Nephron progenitor cell (in vitro differentiated cells): ENCODE data around the gene SGPL1.
A peak's percentile ranks its signal among the peaks of the same experiment; 100 is the strongest.

Experiments used
- DNase-seq: peaks from one replicate; pipeline ENCODE4 v3.0.0; 2021
- H3K27ac Mint-ChIP-seq: 2 replicates; pipeline ENCODE4 v1.8.0; 2021; ENCODE audit warnings: mild to moderate bottlenecking, moderate library complexity, mixed read lengths
- H3K27me3 Mint-ChIP-seq: 2 replicates; pipeline ENCODE4 v1.8.0; 2021; ENCODE audit warnings: mild to moderate bottlenecking, low read depth, mixed read lengths; ENCODE audit not compliant: poor library complexity
- H3K36me3 Mint-ChIP-seq: 2 replicates; pipeline ENCODE4 v1.8.0; 2021; ENCODE audit warnings: low read depth, mixed read lengths
- H3K4me1 Mint-ChIP-seq: 2 replicates; pipeline ENCODE4 v1.8.0; 2021; ENCODE audit warnings: mixed read lengths
- H3K4me3 Mint-ChIP-seq: 2 replicates; pipeline ENCODE4 v1.8.0; 2021; ENCODE audit warnings: mild to moderate bottlenecking, moderate library complexity, mixed read lengths
- H3K9me3 Mint-ChIP-seq: 2 replicates; pipeline ENCODE4 v1.8.0; 2021; ENCODE audit warnings: mild to moderate bottlenecking, moderate library complexity, mixed read lengths
- TF ChIP-seq, protein P1 (sequence below): fragments of 200-600 bp; sonication (generic); IDR thresholded peaks from 2 replicates; pipeline ENCODE4 v1.5.0; 2021; ENCODE audit warnings: antibody characterized with exemption

SGPL1 gene

DNA sequence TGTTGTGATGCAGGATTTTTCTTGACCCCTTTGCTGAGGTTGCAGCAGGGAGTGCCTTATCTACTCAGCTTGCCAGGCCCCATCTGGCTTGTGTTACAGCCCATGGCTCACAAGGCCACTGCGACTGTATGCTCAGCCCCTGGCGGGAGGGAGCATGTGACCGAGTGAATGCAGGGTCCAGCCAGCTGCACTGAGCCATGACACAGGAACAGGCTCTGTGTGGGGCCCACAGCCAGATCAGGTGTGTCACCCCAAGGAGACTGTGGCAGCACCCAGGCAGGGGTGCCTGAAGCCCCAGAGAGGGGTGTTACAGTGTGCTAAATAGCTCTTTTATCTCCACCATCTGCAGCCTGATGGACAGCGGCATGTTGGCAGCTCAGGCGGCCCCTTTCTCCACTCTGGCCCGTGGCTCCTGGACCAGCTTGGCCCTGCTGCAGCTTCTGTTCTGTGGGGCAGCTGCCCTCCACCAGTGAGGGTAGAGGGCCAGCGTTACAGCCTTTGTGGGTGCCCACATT is 75.2 kb downstream of the SGPL1 start:
- Mint-ChIP-seq H3K36me3 (peaks cover 5% of the 10 kb centered on the region), H3K4me1 (peaks cover 57% of the 10 kb centered on the region), H3K4me3 (no peak overlapping the region), H3K9me3 (no peaks in the 10 kb centered on the region), H3K27me3 (peaks cover 7% of the 10 kb centered on the region), H3K27ac (no peak overlapping the region)
- DNase-seq, result peak; percentile 55
- TF ChIP-seq, protein P1, sequence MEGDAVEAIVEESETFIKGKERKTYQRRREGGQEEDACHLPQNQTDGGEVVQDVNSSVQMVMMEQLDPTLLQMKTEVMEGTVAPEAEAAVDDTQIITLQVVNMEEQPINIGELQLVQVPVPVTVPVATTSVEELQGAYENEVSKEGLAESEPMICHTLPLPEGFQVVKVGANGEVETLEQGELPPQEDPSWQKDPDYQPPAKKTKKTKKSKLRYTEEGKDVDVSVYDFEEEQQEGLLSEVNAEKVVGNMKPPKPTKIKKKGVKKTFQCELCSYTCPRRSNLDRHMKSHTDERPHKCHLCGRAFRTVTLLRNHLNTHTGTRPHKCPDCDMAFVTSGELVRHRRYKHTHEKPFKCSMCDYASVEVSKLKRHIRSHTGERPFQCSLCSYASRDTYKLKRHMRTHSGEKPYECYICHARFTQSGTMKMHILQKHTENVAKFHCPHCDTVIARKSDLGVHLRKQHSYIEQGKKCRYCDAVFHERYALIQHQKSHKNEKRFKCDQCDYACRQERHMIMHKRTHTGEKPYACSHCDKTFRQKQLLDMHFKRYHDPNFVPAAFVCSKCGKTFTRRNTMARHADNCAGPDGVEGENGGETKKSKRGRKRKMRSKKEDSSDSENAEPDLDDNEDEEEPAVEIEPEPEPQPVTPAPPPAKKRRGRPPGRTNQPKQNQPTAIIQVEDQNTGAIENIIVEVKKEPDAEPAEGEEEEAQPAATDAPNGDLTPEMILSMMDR, result no peak

DNA sequence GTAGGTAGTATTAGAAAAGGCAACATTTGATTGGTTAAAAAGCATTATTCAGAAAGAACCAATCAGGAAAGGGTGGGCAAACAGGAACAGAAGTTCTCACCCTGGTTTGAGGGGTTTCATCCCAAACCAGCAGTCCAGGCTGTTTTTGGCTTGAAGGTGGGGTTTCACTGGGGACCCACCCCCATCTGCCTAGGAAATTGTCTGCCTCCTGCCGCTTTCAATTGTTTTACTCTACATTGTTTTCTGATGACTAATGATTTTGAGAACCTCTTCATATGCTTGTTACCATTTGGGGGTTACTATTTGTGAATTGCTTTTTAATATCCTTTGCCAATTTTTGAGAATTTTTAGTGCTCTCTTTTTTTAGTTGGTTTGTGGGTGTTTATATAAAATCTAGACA is 75.9 kb downstream of the SGPL1 start:
- Mint-ChIP-seq H3K4me1 (peaks cover 52% of the 10 kb centered on the region), H3K27ac (no peak overlapping the region), H3K36me3 (no peaks in the 10 kb centered on the region), H3K4me3 (no peak overlapping the region), H3K9me3 (peaks cover 2% of the 10 kb centered on the region), H3K27me3 (peaks cover 7% of the 10 kb centered on the region)
- TF ChIP-seq, protein P1, result no peak
- no peak for DNase-seq

DNA sequence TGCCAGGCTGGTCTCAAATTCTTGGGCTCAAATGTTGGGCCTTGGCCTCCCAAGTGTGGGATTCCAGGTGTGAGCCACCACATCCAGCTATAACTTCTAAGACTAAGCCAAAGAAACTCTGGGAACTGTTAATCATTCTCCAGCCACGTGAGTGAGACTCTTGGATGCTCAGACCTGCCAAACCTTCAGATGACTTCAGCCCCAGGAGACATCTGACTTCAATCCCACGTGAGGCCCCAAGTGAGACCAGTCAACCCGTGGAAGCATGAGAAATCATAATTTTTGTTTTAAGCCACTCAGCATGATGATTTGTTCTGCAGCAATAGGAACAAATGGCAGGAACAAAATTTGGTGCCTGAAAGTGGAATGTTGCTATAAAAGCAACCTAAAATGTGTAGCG is 76.9 kb downstream of the SGPL1 start:
- H3K9me3 Mint-ChIP-seq, result peaks cover 4% of the 10 kb centered on the region
- no peak overlapping the region for H3K27ac Mint-ChIP-seq
- no peak overlapping the region for H3K4me3 Mint-ChIP-seq
- H3K4me1 Mint-ChIP-seq, result peaks cover 42% of the 10 kb centered on the region
- TF ChIP-seq, protein P1, result no peak
- peaks cover 7% of the 10 kb centered on the region for H3K27me3 Mint-ChIP-seq
- DNase-seq, result no peak
- no peaks in the 10 kb centered on the region for H3K36me3 Mint-ChIP-seq

DNA sequence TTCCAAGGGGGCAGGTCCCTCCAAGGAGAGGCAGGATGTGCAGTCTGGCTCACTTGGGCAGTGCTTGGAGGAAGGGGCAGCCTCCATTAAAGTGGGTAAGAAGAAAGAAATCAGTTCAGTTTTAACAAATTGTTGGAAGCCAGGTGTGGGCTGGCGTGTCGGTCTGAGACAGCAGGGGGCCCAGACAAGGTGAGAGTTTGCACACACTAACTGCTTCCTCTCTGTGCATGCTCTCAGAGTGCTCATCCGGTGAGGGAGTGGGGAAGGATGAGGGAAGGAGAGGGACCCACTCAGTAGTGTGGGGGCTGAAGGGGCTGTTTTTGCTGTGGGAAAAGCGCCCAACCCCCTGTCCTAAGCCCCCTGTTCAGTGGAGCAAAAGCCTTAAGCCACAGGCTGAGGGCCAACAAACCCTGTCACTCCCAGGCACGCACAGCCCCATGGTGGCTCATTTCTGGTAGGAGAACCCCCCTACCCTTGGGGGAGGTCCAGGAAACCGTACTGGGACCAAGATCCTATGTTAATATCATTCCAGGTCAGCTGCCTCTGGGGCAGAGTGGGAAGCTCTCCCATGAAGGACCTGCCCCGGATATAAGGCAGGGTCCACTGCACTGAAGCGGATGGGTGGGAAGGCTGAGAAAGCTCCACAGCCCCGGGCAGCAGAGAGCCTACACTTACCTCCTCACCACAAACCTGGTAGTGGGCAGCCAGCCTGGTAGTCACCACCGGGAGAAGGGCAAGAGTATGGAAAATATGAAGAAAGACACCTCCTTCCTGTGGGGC is 77.7 kb downstream of the SGPL1 start:
- H3K36me3 Mint-ChIP-seq, result no peaks in the 10 kb centered on the region
- peaks cover 7% of the 10 kb centered on the region for H3K27me3 Mint-ChIP-seq
- no peak overlapping the region for H3K27ac Mint-ChIP-seq
- H3K4me1 Mint-ChIP-seq, result peaks cover 41% of the 10 kb centered on the region
- H3K4me3 Mint-ChIP-seq, result no peak overlapping the region
- no peak for DNase-seq
- TF ChIP-seq, protein P1, result no peak
- peaks cover 4% of the 10 kb centered on the region for H3K9me3 Mint-ChIP-seq

DNA sequence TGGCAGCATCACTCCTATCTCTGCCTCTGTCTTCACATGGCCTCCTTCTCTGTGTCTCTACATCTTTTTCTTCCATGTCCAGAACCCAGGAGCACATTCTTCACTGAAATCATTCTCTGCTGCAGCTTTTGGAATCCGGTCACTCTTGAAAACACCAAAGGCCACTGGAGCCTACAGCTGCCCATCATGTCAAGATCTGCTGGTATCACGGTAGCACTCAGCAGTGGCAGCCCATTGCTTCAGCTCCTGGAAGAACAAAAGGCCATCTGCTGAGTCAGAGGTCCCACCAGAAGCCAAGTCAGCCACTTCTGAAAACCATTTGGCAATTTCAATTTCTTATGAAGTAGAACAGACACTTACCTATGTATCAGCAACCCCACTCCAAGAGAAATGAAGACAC is 78.7 kb downstream of the SGPL1 start:
- peaks cover 4% of the 10 kb centered on the region for H3K9me3 Mint-ChIP-seq
- TF ChIP-seq, protein P1, result no peak
- no peaks in the 10 kb centered on the region for H3K36me3 Mint-ChIP-seq
- no peak overlapping the region for H3K4me3 Mint-ChIP-seq
- H3K27ac Mint-ChIP-seq, result no peak overlapping the region
- peaks cover 13% of the 10 kb centered on the region for H3K27me3 Mint-ChIP-seq
- no peak for DNase-seq
- H3K4me1 Mint-ChIP-seq, result peaks cover 35% of the 10 kb centered on the region

DNA sequence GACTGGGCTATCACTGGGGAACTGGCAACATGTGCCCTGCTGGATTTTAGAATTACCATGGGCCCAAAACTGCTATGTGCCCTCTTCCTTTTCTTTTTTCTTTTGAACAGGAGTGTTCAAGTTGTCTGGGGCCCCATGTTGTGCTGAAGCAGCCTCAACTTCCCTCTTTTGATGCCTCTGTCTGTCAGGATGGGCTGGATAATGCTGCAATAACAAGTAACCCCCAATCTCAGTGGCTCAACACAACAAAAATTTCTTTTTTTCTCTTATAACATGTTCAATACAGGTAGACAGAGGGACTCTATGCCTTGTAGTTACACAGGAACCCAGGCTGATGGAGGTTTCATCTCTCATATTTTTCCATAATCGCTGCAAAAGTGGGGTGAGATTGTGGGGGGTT is 80.8 kb downstream of the SGPL1 start:
- peaks cover 13% of the 10 kb centered on the region for H3K27me3 Mint-ChIP-seq
- TF ChIP-seq, protein P1, result no peak
- no peak overlapping the region for H3K4me3 Mint-ChIP-seq
- H3K27ac Mint-ChIP-seq, result no peak overlapping the region
- H3K9me3 Mint-ChIP-seq, result peaks cover 4% of the 10 kb centered on the region
- no peak for DNase-seq
- H3K4me1 Mint-ChIP-seq, result peaks cover 18% of the 10 kb centered on the region
- H3K36me3 Mint-ChIP-seq, result no peaks in the 10 kb centered on the region
